Astrocyte of the spinal cord (primary cell): Measurements from ENCODE around the gene TM9SF1.

Experiments used
- DNase-seq: peaks from one replicate; pipeline ENCODE4 v3.0.0; 2011; ENCODE audit warnings: low read depth, low spot score
- H3K4me3 ChIP-seq: 2 replicates; pipeline ENCODE4 v1.5.1; 2011; ENCODE audit warnings: low read depth, mild to moderate bottlenecking, low read length, moderate library complexity
- in situ Hi-C: cut with HindIII; loops from 2 replicates; pipeline ENCODE4 v1.10.0; 2017; ENCODE audit warnings: low sequenced_read_pairs
- TF ChIP-seq, protein P1 (sequence below): IDR thresholded peaks from 2 replicates; pipeline ENCODE4 v1.5.1; 2012; ENCODE audit warnings: low read depth, mild to moderate bottlenecking, low read length, inconsistent platforms

TM9SF1 gene

DNA sequence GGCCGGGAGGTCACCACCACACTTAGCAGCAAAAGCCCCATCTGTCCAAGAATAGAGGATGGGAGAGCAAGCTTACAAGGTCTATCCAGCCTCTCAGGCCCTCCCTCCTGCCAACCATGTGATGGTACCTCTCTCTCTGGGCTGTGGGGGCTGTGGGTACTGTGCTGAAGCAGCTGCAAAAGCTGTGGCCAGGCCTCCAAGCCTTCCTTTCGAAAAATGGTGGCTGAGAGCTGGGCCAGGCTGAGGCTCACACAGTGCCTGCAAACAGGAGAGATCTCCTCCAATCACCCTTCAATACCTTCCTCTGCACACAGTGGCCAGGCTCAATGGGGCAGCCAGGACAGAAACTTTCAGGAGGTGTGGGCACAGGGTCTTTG is 7.7 kb downstream of the TM9SF1 start:
- DNase-seq, result no peak
- TF ChIP-seq, protein P1, sequence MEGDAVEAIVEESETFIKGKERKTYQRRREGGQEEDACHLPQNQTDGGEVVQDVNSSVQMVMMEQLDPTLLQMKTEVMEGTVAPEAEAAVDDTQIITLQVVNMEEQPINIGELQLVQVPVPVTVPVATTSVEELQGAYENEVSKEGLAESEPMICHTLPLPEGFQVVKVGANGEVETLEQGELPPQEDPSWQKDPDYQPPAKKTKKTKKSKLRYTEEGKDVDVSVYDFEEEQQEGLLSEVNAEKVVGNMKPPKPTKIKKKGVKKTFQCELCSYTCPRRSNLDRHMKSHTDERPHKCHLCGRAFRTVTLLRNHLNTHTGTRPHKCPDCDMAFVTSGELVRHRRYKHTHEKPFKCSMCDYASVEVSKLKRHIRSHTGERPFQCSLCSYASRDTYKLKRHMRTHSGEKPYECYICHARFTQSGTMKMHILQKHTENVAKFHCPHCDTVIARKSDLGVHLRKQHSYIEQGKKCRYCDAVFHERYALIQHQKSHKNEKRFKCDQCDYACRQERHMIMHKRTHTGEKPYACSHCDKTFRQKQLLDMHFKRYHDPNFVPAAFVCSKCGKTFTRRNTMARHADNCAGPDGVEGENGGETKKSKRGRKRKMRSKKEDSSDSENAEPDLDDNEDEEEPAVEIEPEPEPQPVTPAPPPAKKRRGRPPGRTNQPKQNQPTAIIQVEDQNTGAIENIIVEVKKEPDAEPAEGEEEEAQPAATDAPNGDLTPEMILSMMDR, result no peak
- in situ Hi-C loops, result no loop called here
- peak overlapping the region; percentile 87 for H3K4me3 ChIP-seq

DNA sequence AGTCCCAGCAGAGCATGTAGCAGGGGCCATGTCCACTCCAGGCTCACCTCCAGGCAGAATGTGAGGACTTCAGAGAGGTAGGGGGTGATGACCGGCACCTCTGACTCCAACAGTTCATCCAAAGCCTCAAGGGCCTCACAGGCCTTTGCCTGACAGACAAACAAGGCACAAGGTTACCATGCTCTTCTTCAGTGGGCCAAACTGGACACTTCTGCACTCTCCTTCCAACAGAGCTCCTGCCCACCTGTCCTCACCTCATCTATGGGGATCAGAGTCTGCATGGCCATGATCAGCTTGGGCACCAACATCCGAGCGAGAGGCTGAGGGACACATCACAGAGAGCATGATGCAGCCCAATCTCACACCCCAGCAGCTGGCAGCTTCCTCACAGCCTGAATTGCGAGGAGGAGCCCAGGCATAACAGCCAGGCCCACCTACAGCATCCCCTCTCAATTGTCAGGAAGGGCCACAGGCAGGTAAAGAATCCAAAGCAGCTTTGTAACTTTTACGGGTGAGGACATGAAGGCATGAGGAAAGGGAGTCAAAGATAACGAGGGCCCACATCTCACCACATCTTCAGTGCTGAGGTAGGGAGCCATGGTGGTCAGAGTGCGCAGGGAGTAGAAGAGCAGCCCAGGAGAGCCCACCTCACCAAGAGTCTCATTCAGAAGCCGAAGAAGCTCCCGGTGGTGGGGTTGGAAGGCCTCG is 8.3 kb downstream of the TM9SF1 start:
- TF ChIP-seq, protein P1, result no peak
- DNase-seq, result no peak
- in situ Hi-C loops, result no loop called here
- no peak overlapping the region for H3K4me3 ChIP-seq

DNA sequence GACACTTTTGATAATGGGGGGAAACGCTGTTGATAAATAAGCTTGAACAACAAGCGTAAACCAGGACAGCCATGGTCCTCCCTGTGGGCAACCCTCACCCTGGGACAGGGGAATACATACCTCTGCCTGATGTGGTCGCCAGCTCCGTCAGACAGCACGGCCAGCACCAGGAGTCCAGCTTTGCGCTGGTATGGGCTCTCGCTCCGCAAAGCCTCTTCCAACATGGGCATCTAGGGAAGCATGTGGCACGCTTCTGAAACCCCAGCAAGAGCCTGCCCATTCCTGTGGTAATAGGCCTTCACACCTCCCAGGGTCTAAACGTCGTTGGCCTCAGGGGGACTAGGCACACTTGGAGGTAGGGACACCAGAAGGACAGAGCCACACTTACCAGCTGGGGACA is 9.5 kb downstream of the TM9SF1 start:
- in situ Hi-C loops, result no loop called here
- H3K4me3 ChIP-seq, result no peak overlapping the region
- TF ChIP-seq, protein P1, result no peak
- no peak for DNase-seq

DNA sequence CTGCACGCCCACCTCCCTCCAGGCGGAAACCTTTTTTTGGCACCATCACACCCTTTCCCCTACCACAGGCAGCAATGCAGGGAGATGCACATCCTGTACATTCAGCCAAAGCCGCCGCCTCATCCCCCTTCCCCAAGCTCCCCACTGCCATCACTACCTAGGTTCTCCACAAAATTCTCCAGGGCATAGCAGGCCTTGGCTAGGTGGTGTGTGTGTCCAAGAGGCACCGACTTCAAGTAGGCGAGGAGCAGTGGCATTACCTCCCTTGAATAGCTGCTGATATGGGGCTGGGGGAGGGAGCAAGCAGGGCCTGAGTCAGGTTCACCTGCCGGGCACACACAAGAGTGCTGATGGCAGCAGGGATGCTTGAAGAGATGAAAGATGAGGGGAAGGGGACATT is 10.2 kb downstream of the TM9SF1 start:
- TF ChIP-seq, protein P1, result no peak
- H3K4me3 ChIP-seq, result no peak overlapping the region
- in situ Hi-C loops, result no loop called here
- DNase-seq, result no peak

DNA sequence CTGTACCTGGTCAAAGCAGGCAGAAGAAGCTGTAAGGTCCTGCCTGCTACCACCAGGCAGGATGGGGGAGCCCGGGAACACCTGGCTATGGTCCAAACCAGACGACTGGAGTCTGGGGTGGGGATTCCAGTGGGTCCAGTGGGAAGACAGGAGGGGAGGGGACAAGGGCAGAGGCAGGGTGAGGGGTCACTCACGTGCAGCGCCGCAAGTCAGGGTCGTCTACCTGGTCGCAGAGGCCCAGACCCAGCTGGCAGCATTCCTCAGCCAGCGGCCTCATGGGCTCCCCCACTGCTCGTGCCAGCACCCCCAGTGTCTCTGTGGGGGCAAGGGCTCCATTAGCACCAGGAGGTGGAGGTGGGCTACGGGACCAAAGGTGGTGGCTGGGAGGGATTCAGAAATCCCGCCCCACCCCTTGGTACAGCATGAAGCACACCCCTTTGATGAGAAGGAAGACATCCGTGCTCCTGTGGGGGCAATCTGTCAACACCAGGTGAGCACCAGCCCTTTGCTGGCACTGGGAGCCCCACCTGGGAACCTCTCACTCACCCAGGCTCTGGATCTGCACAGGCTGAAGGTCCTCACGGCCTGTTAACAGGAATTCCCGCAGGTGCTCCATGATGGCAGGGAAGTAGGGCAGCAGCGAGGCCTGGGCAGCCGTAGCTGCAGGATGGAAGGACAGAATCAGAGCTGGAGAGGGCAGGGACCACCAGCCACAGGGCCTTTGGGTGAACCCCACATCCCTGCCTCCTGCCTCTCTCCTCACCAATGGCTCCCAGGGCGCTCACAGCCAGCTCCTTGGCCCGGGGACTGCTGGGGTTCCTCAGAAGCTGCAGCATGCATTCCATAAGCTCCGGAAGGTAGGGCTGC is 10.9 kb downstream of the TM9SF1 start:
- TF ChIP-seq, protein P1, result no peak
- in situ Hi-C loops, result no loop called here
- H3K4me3 ChIP-seq, result no peak overlapping the region
- no peak for DNase-seq

DNA sequence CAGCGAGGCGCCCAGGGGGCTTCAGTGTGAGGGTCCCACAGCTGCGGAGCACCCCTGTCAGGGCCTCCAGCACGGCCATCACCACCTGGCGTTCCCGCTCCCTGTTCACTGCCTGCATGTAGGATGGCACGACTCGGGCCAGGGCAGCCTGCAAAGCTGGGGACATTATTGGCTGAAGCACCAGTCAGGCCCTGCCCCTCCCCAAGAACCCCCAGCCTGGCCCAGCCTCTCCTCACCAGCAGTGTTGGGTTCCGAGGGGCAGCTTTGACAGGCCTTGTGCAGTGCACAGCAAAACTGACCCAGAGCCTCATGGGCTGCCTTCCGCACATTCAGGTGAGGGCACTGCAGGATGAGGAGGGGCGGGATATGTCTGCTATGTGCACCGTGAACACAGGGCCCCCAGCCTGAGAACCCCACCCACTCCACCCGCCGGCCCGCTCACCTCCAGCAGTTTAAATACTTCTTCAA is 12.2 kb downstream of the TM9SF1 start:
- in situ Hi-C loops, result no loop called here
- DNase-seq, result no peak
- no peak overlapping the region for H3K4me3 ChIP-seq
- TF ChIP-seq, protein P1, result no peak
